CD4-positive, alpha-beta memory T cell (primary cell): ENCODE results near the gene NAA40. TPM values are rescaled to one million over a fixed set of nuclear protein-coding genes. Genes with fewer than 3 reads are reported as not detected.

ENCODE experiments used
- CTCF ChIA-PET: fragments of 350-600 bp; sonication (Branson Sonifier 250); formaldehyde crosslinking; loops from one replicate; lab custom pipeline; 2021; ENCODE audit warnings: inconsistent platforms; ENCODE audit not compliant: partially characterized antibody; lab: Charles Lee
- POLR2A ChIA-PET: fragments of 350-600 bp; sonication (Branson Sonifier 250); formaldehyde crosslinking; loops from one replicate; lab custom pipeline; 2021; ENCODE audit not compliant: partially characterized antibody; lab: Charles Lee
- DNase-seq, 5 donors: peaks; one replicate each; pipeline versions ENCODE4 v3.0.0 to v3.0.0-alpha.2; 2020 to 2022; ENCODE audit warnings: mixed read lengths in 1 of 5
- H3K27ac ChIP-seq: one replicate; pipeline ENCODE4 v1.7.0; 2013; ENCODE audit warnings: low read depth, low read length
- H3K27me3 ChIP-seq: 2 replicates; pipeline ENCODE4 v1.7.0; 2013; ENCODE audit warnings: mild to moderate bottlenecking, low read length, moderate library complexity; ENCODE audit not compliant: insufficient read depth
- H3K36me3 ChIP-seq: 2 replicates; pipeline ENCODE4 v1.7.0; 2013; ENCODE audit warnings: mild to moderate bottlenecking, low read length, moderate library complexity; ENCODE audit not compliant: insufficient read depth
- H3K4me1 ChIP-seq: 2 replicates; pipeline ENCODE4 v1.7.0; 2013; ENCODE audit warnings: mild to moderate bottlenecking, low read length, moderate library complexity; ENCODE audit not compliant: insufficient read depth
- H3K4me3 ChIP-seq, 2 donors: one replicate each; pipeline ENCODE4 v1.7.0; 2013; ENCODE audit warnings: low read length in 2 of 2, mild to moderate bottlenecking in 1 of 2
- H3K9me3 ChIP-seq, 2 donors: one replicate each; pipeline ENCODE4 v1.7.0; 2013; ENCODE audit warnings: low read length in 2 of 2, control low read depth in 1 of 2; ENCODE audit not compliant: control insufficient read depth in 1 of 2
- H3K27ac Mint-ChIP-seq, 7 donors: one replicate each; pipeline ENCODE4 v1.8.0; 2020 to 2021; ENCODE audit warnings: mixed read lengths in 7 of 7, mild to moderate bottlenecking in 6 of 7, inconsistent platforms in 3 of 7, moderate library complexity in 3 of 7
- H3K27me3 Mint-ChIP-seq, 2 donors: one replicate each; pipeline ENCODE4 v1.8.0; 2020 to 2021; ENCODE audit warnings: mixed read lengths in 2 of 2
- H3K36me3 Mint-ChIP-seq, 2 donors: one replicate each; pipeline ENCODE4 v1.8.0; 2020 to 2021; ENCODE audit warnings: mixed read lengths in 2 of 2, inconsistent platforms in 1 of 2, mild to moderate bottlenecking in 1 of 2
- H3K4me1 Mint-ChIP-seq, 4 donors: one replicate each; pipeline ENCODE4 v1.8.0; 2020 to 2021; ENCODE audit warnings: mixed read lengths in 4 of 4, mild to moderate bottlenecking in 1 of 4
- H3K4me3 Mint-ChIP-seq, 8 donors: one replicate each; pipeline ENCODE4 v1.8.0; 2020 to 2021; ENCODE audit warnings: mixed read lengths in 8 of 8, mild to moderate bottlenecking in 7 of 8, moderate library complexity in 6 of 8, inconsistent platforms in 3 of 8
- H3K9me3 Mint-ChIP-seq, 8 donors: one replicate each; pipeline ENCODE4 v1.8.0; 2020 to 2021; ENCODE audit warnings: mixed read lengths in 8 of 8, mild to moderate bottlenecking in 5 of 8, inconsistent platforms in 3 of 8, moderate library complexity in 1 of 8
- intact Hi-C: fragments of 100-400 bp; cut with micrococcal nuclease; formaldehyde crosslinking; loops from one replicate; pipeline ENCODE4 v1.15.1; 2023
- polyA plus RNA-seq, 2 donors: library from polyadenylated mRNA; unstranded; fragments of 300-500 nt; fragmentation: Illumina TruSeq; gene quantifications; one replicate each; pipeline ENCODE4 v1.2.3, GENCODE V29; 2021
- total RNA-seq, 2 experiments: library from RNA; stranded (reverse); gene quantifications; one replicate each; pipeline ENCODE4 v1.2.3, GENCODE V29; 2021

NAA40 gene
- total and polyA plus RNA-seq, 4 experiments from 2014 or later = 6.1 to 24.8 (median 17.1) TPM

GRCh38 chr11:63993993-63994392 lies 55.2 kb downstream of the NAA40 start:
- H3K27ac ChIP-seq = no peak overlapping the region
- no peaks in the 10 kb centered on the region for H3K4me1 ChIP-seq
- Mint-ChIP-seq H3K27me3 (no peaks in the 10 kb centered on the region), H3K4me1 (peaks cover 3 to 14% (median 9%) of the 10 kb centered on the region in 4 donors), H3K4me3 (no peak overlapping the region), H3K27ac (peak overlapping the region in 2 of 7 donors; percentile 41 to 53), H3K9me3 (peaks cover 0 to 3% (median 0%) of the 10 kb centered on the region in 8 donors), H3K36me3 (peaks cover 29 to 63% of the 10 kb centered on the region in 2 donors)
- POLR2A ChIA-PET = no interaction called here
- H3K4me3 ChIP-seq = no peak overlapping the region
- H3K27me3 ChIP-seq = no peaks in the 10 kb centered on the region
- H3K36me3 ChIP-seq = peaks cover 28% of the 10 kb centered on the region
- intact Hi-C loops = no loop called here
- CTCF ChIA-PET = interaction anchor here (0.9 kb wide), 1 partner anchor 155 kb away, joined by 3 read pairs; no protein-coding TSS in a partner anchor
- no peak for DNase-seq
- H3K9me3 ChIP-seq = no peaks in the 10 kb centered on the region

DNA sequence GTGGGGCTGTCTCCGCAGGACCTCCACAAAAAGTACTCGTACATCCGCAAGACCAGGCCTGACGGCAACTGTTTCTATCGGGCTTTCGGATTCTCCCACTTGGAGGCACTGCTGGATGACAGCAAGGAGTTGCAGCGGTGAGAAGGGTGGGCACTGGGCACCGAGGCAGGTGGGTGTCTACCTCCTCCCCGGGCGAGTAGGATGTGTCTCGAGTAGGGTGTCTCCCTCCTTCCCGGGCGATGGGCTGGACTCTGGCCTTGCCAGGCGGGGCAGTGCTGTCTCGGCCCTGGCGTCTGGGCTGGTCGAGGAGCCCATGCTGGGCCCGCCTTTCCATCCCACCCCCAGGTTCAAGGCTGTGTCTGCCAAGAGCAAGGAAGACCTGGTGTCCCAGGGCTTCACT lies 57.7 kb downstream of the NAA40 start:
- peaks cover 19 to 45% of the 10 kb centered on the region in 2 donors for H3K36me3 Mint-ChIP-seq
- ChIA-PET POLR2A (no interaction called here), CTCF (interaction anchor here (1.2 kb wide), 1 partner anchor 153 kb away, joined by 3 read pairs; no protein-coding TSS in a partner anchor)
- intact Hi-C loops = no loop called here
- H3K4me3 Mint-ChIP-seq = no peak overlapping the region
- H3K27ac Mint-ChIP-seq = no peak overlapping the region
- Histone ChIP-seq H3K4me3 (no peak overlapping the region), H3K9me3 (no peaks in the 10 kb centered on the region), H3K36me3 (peaks cover 19% of the 10 kb centered on the region), H3K27ac (no peak overlapping the region), H3K27me3 (no peaks in the 10 kb centered on the region), H3K4me1 (peaks cover 8% of the 10 kb centered on the region)
- no peak for DNase-seq
- no peaks in the 10 kb centered on the region for H3K27me3 Mint-ChIP-seq
- peaks cover 0 to 5% (median 0%) of the 10 kb centered on the region in 8 donors for H3K9me3 Mint-ChIP-seq
- peaks cover 3 to 13% (median 10%) of the 10 kb centered on the region in 4 donors for H3K4me1 Mint-ChIP-seq

DNA sequence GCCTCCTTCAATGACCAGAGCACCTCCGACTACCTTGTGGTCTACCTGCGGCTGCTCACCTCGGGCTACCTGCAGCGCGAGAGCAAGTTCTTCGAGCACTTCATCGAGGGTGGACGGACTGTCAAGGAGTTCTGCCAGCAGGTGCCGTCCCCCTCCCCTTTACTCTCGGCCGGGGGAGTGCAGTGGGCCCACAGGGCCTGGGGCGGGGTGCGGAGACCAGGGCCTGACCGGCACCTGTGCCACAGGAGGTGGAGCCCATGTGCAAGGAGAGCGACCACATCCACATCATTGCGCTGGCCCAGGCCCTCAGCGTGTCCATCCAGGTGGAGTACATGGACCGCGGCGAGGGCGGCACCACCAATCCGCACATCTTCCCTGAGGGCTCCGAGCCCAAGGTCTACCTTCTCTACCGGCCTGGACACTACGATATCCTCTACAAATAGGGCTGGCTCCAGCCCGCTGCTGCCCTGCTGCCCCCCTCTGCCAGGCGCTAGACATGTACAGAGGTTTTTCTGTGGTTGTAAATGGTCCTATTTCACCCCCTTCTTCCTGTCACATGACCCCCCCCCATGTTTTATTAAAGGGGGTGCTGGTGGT lies 58.4 kb downstream of the NAA40 start:
- CTCF ChIA-PET = no interaction called here

GRCh38 chr11:63997801-63998337 lies 59.1 kb downstream of the NAA40 start:
- H3K4me3 Mint-ChIP-seq = peak overlapping the region in 3 of 8 donors; percentile 36 to 59 (median 38)
- Histone ChIP-seq H3K27me3 (no peaks in the 10 kb centered on the region), H3K4me3 (no peak overlapping the region), H3K36me3 (peaks cover 18% of the 10 kb centered on the region), H3K27ac (no peak overlapping the region), H3K4me1 (peaks cover 8% of the 10 kb centered on the region), H3K9me3 (no peaks in the 10 kb centered on the region)
- POLR2A ChIA-PET = no interaction called here
- H3K27me3 Mint-ChIP-seq = no peaks in the 10 kb centered on the region
- H3K27ac Mint-ChIP-seq = peak overlapping the region in 1 of 7 donors; percentile 46
- H3K9me3 Mint-ChIP-seq = peaks cover 0 to 5% (median 0%) of the 10 kb centered on the region in 8 donors
- CTCF ChIA-PET = interaction anchor here (1.2 to 1.3 kb wide), 2 partner anchors 150 to 152 kb away, joined by 3 to 4 read pairs; no protein-coding TSS in a partner anchor
- H3K4me1 Mint-ChIP-seq = peaks cover 2 to 12% (median 7%) of the 10 kb centered on the region in 4 donors
- intact Hi-C loops = no loop called here
- no peak for DNase-seq
- peaks cover 15 to 42% of the 10 kb centered on the region in 2 donors for H3K36me3 Mint-ChIP-seq

More for the DNA sequence above, 58.4 kb downstream of the NAA40 start:
- POLR2A ChIA-PET = no interaction called here
- DNase-seq = no peak
- peak overlapping the region in 1 of 7 donors; percentile 69 for H3K27ac Mint-ChIP-seq
- H3K27me3 Mint-ChIP-seq = no peaks in the 10 kb centered on the region
- no peak overlapping the region for H3K4me3 ChIP-seq
- H3K27me3 ChIP-seq = no peaks in the 10 kb centered on the region
- H3K9me3 ChIP-seq = no peaks in the 10 kb centered on the region
- intact Hi-C loops = no loop called here
- H3K4me1 ChIP-seq = peaks cover 8% of the 10 kb centered on the region
- H3K4me1 Mint-ChIP-seq = peaks cover 3 to 13% (median 8%) of the 10 kb centered on the region in 4 donors
- no peak overlapping the region for H3K4me3 Mint-ChIP-seq
- peaks cover 16 to 43% of the 10 kb centered on the region in 2 donors for H3K36me3 Mint-ChIP-seq
- no peak overlapping the region for H3K27ac ChIP-seq
- peaks cover 18% of the 10 kb centered on the region for H3K36me3 ChIP-seq
- H3K9me3 Mint-ChIP-seq = peaks cover 0 to 5% (median 0%) of the 10 kb centered on the region in 8 donors

DNA sequence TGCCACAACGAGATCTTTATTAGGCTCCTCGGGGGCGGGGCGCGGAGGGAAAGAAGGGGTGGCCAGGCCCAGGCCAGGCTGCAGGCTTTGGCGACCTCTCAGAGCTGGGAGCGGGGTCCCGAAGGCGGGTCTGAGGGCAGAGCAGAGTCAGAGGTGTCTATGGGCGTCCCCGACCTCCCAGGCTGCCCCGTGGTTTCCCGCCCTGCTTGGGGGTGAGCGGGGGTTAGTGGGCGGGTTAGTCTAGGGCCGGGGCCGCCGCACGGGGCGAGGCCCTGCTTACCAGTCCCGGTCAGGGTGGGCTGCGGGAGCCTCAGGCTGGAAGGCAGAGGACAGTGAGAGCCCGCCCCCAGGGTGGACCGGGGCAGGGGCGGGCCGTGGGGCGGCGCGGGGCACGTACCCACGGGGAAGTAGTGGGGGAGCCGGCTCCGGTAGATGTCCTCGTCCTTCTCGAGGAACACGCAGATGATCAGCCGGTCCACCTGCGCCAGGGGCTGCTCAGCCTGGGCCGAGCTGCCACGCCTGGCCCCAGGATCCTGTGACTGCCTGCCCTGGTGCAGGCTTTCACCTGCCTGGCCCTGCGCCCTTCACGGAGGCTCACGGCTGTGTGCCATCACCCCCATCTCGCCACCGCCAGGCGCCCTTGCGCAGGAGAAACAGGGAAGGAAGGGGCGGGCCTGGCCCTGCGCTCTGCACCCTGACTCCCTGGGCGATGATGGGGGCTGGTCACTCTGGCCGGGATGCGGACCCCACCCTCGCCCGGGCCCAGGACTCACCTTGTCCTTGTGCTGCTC lies 60.0 kb downstream of the NAA40 start:
- CTCF ChIA-PET = interaction anchor here (1.1 to 4.6 kb wide), 7 partner anchors 11 to 161 kb away, joined by 3 to 114 read pairs (median 5); partner anchors contain the start of genes MARK2 and OTUB1
- Mint-ChIP-seq H3K9me3 (peaks cover 0 to 5% (median 0%) of the 10 kb centered on the region in 8 donors), H3K4me1 (peaks cover 0 to 6% (median 4%) of the 10 kb centered on the region in 4 donors), H3K36me3 (peaks cover 11 to 38% of the 10 kb centered on the region in 2 donors), H3K27me3 (no peaks in the 10 kb centered on the region), H3K4me3 (peak overlapping the region in 4 of 8 donors; percentile 21 to 32 (median 22)), H3K27ac (no peak overlapping the region)
- POLR2A ChIA-PET = interaction anchor here (1.2 to 2.4 kb wide), 2 partner anchors 11 to 24 kb away, joined by 3 to 9 read pairs; partner anchors contain the start of gene COX8A
- H3K27ac ChIP-seq = no peak overlapping the region
- H3K36me3 ChIP-seq = peaks cover 18% of the 10 kb centered on the region
- peak in 2 of 5 donors; percentile 14 to 24 for DNase-seq
- no peak overlapping the region for H3K4me3 ChIP-seq
- no peaks in the 10 kb centered on the region for H3K27me3 ChIP-seq
- peaks cover 8% of the 10 kb centered on the region for H3K4me1 ChIP-seq
- no peaks in the 10 kb centered on the region for H3K9me3 ChIP-seq
- intact Hi-C loops = no loop called here

DNA sequence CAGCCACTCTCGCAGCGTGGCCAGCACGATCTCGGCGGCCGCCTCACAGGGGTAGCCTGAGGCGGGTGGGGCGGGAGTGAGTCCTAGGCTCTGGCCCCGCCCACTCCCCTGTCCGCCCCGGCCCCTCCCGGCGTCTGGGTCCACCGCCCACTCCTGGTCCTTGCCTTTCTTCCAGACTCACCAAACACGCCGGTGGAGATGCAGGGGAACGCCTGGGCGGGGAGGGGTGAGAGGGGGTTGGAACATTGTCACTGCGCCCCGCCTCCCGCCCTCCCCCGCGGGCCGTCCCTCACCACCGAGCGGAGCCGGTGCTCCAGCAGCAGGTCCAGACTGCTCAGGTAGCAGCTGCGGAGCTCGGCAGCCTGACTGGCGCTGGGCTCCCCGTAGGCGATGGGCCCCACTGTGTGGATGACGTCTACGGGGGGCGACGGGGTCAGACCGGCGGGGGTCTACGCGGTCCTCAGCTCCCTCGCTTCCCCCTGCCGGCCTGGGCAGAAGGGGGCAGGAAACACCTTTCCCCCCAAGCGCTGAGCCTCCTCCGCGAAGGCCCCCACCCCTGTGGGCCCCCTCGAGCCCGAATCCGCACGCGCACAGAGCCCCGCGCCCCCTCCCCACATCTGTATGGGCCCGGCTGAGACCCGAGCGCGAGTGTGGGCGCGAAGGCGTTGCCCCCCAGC lies 60.7 kb downstream of the NAA40 start:
- H3K27ac ChIP-seq = no peak overlapping the region
- peaks cover 18% of the 10 kb centered on the region for H3K36me3 ChIP-seq
- peaks cover 8% of the 10 kb centered on the region for H3K4me1 ChIP-seq
- Mint-ChIP-seq H3K4me1 (peaks cover 0 to 5% (median 3%) of the 10 kb centered on the region in 4 donors), H3K27me3 (no peaks in the 10 kb centered on the region), H3K4me3 (peak overlapping the region in 6 of 8 donors; percentile 21 to 76 (median 41)), H3K27ac (no peak overlapping the region), H3K36me3 (peaks cover 9 to 35% of the 10 kb centered on the region in 2 donors), H3K9me3 (peaks cover 0 to 5% (median 0%) of the 10 kb centered on the region in 8 donors)
- ChIA-PET POLR2A (interaction anchor here (1.0 to 2.4 kb wide), 10 partner anchors 9 to 246 kb away, joined by 3 to 10 read pairs (median 6); partner anchors contain the start of genes COX8A, OTUB1 and STIP1), CTCF (interaction anchor here (0.9 to 4.6 kb wide), 12 partner anchors 9 to 318 kb away, joined by 3 to 114 read pairs (median 4); partner anchors contain the start of genes MARK2, OTUB1, PRDX5 and TRMT112)
- H3K4me3 ChIP-seq = peak overlapping the region in 1 of 2 donors; percentile 28
- no peaks in the 10 kb centered on the region for H3K9me3 ChIP-seq
- no peaks in the 10 kb centered on the region for H3K27me3 ChIP-seq
- DNase-seq = peak; percentile 54 to 74 (median 60)
- intact Hi-C loops = loop anchor here (1.0 to 10.0 kb wide), 3 partner anchors 149 to 305 kb away; partner anchors contain the start of genes CATSPERZ and ESRRA
